ENCODE results near the gene RGS7BP.

Gene RGS7BP

DNA sequence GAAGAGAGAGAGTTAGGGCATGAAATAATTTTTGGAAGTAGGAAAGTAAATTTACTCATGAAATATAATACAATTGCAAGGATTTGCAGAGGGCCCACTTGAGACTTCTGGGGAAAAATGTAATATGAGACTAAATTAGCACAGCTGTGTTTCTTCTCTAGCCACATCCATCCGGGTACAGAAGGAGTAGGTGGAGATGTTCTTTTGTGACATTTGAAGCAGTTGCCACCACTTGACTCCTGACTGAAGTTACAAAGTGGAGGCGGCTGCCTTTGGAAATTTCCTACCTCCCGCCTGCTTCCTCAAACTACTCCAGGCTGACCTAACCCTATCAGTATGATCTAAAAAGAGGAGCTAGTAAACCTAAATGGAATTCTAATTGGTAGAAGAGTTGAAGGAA, 126.4 kb downstream of the RGS7BP start:
- DNase-seq (ENCODE audit: low spot score), result no peak

DNA sequence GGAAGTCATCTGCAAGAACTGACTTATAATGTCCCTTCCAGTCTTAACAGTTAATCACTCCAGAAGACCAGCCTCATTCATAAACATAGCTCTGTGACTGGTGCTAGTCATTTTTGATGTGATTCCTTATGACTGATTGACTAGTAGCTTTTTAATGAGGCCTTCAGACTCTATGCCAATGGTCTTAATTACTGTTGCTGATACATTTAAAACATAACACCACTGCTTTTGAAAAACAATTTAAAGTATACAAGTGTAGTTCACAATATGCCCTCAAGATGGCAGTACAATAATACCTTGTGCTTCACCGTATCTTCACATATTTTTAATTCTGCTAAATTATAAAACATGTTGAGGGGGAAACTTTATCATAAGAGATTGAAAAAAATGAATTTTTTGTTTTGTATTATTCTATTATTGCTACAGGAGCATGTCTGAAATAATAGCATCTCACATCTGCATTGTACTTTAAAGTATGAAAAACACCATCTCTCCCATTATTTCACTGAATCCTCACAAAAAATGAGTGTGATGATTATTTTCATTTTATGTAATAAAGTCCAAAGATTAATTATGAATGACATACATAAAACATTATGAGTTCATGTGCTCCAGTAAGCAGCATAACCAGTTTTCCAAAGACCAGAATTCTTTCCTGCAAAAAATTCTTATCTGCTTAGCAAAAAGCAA, 129.3 kb downstream of the RGS7BP start:
- DNase-seq (ENCODE audit: low spot score), result no peak

DNA sequence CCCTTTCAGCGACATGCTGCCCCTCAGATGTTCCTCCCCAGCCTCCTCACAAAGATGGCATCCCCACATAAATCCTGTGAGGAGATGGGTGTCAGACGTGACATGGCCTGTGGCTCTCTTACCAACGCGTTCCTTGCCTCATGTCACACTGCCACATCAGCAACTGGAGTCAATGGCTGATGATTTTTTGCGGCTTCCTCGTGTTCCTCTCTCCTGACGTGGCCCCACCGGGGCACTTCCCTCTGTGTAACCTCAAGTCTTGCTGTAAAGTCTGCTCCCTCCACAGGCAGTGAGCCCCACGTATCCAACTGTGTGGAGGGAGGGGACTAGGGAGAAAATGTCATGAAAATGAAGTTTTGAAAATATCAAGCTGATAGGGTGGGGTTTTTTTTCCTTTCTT, 131.3 kb downstream of the RGS7BP start:
- no peak for DNase-seq (ENCODE audit: low spot score)

DNA sequence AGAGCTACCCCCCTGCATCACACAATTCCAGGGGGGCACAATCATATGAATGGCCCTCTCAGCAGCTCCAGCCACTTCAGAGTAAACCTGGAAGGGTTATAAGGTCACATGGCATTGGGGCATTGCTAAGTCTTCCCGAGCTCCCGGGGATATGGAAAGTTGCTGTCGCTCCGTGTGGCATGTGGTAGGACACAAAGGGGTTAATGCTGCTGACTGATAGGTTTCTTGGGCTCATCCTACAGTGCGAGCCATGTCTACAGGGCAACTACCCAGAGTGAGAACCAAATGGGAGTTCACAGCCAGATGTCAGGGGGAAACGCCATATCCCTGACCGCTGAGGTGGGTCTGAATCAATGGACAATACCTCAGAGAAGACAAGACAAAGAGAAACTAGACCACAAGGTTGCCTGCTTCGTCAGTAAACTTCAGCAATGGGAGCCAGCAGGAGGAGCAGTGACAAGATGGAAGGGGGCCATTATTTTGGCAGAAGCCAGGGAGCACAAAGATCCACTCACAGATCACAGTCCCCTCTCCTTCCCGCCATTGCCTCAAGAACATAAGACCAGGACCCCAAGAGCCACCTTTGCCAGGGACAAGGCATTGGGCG, 132.1 kb downstream of the RGS7BP start:
- no peak for DNase-seq (ENCODE audit: low spot score)

DNA sequence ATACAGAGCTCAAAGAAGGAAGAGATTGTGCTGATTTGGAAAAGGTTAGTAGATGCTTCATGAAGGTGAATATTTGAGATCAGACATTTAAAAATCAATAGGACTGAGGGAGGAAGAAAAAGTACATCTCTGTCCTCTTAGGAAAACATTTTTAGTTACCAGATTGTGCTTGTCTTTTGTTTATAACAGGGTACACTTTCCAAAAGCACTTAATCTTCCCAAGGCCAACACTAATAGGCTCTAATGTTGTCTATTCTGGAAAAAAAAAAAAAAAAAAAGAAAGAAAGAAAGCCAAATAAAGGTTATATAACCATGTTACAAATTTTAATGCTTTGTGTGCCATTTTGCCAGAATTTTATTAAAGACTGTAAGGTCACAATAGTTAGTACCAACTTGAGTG, 139.0 kb downstream of the RGS7BP start:
- DNase-seq (ENCODE audit: low spot score), result no peak

DNA sequence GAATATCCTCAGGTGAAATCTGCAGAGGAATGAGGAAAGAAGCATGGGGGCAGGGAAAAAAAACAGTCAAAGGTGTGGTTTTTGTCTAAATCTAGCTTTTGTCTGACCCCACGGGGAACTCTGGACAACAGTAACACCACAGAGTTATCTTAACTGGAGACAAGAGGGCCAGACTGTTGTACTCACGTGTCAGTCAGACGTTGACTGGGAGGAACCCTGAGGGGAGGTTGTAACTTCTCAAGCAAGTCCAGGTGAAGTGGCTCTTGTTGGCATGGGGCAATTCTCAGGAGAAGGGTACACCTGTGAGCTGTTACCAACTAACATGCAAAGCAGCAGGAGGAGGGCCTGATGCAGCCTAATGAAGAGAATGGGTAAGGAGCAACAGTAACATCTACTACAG, 140.4 kb downstream of the RGS7BP start:
- DNase-seq (ENCODE audit: low spot score), result no peak

DNA sequence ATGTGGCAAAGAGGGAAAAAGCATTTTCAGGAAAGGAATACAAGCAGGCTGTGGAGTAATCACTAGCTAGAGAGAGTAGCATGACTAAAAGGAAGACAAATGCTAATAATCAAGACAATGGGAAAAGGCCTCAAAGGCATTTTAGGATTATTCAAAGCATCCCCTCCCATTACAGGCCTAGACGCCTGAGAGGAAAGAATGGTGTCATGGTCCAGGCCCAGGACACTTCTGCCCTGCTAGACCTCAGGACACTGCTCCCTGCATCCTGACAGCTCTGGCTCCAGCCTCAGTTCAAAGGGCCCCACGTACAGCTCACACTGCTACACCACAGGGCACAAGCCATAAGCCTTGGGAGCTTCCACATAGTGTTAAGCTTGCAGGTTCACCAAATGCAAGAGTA, 143.7 kb downstream of the RGS7BP start:
- DNase-seq (ENCODE audit: low spot score), result no peak

DNA sequence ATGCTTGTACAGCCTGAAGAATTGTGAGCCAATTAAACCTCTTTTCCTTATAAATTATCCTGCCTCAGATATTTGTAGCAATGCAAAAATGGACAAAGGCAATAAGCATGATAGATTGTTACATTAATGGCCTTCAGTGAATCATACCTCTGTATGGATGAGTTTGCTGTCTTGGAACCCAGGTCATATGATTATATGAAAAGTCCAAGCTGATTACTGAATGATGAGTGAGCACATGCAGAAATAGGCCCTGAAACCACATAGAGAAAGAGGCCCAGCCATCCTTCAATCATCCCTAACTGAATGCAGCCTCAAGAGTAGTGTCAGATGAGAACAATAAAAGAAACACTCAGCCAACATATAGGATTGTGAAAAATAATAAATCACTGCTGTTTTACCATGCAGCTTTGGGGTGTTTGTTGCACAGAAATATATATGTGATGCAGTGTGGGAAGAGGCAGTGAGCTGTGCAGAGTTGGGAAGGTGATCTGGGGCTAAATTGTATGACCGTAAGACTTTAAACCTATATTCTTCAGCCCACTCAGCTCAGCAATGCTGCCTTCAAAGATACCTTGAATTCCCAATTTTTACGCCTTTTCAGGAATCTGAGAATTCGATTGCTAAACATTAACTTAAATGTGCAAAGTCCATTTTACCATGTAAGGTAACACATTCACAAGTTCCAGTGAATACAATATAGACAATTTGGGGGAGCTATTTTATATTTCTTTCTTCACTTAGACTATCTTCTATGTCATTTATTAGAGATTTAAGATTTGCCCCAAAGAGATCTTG, 148.1 kb downstream of the RGS7BP start:
- DNase-seq (ENCODE audit: low spot score), result no peak

DNA sequence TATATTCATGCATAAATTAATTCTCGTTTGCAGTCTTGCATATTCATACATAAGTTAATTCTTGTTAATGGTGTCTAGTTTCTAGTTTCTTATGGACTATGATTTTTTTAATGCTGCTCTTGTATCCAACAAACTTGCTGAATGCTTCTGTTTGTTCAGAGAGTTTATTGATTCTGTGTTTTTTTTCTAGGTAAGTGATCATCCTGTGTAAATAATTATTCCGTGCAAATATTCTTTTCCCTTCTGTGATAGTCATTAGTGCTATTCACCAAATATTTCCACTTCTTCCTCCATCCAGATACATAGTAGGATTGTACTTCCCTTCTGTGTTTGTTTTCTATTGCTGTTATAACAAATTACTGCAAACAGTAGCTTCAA, 148.7 kb downstream of the RGS7BP start:
- no peak for DNase-seq (ENCODE audit: low spot score)

DNA sequence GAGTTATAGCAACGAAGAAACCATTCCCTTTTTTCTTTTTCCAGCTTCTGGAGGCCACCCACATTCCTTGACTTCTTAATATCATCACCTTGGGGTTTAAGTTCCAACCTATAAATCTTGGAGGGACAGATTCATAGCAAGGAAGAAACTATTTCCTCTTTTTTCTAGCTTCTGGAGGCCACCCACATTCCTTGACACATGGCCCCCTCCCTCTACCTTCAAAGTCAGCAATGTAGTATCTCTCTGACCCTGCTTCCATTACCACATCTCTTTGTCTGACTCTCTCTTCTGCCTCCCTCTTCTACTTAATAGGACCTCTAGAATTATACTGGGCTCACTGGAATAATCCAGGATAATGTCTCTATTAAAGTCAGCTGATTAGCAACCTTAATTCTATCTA, 149.8 kb downstream of the RGS7BP start:
- DNase-seq (ENCODE audit: low spot score), result no peak

DNA sequence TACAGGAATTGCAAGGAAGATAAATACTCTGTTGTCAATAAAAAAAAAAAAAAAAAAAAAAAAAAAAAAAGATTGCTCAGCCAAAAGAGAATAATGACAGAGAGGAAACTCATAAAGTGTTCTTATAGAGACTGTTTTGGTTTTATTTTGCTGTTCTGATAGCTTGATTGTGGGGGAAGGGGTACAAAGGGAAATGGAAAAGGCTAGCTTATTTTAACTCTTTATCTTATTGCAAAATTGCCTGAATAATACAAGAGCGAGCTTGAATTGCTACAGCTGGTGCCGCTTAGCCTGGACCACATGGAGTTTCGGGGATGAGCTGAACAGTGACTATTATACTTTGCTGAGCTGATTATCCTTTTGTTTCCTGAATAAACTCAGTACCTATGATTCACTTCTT, 153.5 kb downstream of the RGS7BP start:
- no peak for DNase-seq (ENCODE audit: low spot score)
